Measurements from ENCODE around the gene MAP1A. TPM values are rescaled to one million over a fixed set of nuclear protein-coding genes. Genes with fewer than 3 reads are reported as not detected.
"Not testable (repeated sequence)": the region's sequence is repeated elsewhere in the genome, so short reads cannot be mapped to it uniquely, and the experiment has no call there.

MAP1A gene
- total RNA-seq, 1 experiment from 2014 or later, result 16.4 TPM

DNA sequence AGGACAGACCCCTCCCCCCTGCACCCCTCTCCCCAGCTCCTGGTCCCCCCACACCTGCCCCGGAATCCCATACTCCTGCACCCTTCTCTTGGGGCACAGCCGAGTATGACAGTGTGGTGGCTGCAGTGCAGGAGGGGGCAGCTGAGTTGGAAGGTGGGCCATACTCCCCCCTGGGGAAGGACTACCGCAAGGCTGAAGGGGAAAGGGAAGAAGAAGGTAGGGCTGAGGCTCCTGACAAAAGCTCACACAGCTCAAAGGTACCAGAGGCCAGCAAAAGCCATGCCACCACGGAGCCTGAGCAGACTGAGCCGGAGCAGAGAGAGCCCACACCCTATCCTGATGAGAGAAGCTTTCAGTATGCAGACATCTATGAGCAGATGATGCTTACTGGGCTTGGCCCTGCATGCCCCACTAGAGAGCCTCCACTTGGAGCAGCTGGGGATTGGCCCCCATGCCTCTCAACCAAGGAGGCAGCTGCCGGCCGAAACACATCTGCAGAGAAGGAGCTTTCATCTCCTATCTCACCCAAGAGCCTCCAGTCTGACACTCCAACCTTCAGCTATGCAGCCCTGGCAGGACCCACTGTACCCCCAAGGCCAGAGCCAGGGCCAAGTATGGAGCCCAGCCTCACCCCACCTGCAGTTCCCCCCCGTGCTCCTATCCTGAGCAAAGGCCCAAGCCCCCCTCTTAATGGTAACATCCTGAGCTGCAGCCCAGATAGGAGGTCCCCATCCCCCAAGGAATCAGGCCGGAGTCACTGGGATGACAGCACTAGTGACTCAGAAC lies 9.8 kb downstream of the MAP1A start:
- DNase-seq (ENCODE audit: low spot score), result no peak
- in situ Hi-C loops (cut with HindIII; ENCODE audit: low sequenced_read_pairs), result no loop called here

DNA sequence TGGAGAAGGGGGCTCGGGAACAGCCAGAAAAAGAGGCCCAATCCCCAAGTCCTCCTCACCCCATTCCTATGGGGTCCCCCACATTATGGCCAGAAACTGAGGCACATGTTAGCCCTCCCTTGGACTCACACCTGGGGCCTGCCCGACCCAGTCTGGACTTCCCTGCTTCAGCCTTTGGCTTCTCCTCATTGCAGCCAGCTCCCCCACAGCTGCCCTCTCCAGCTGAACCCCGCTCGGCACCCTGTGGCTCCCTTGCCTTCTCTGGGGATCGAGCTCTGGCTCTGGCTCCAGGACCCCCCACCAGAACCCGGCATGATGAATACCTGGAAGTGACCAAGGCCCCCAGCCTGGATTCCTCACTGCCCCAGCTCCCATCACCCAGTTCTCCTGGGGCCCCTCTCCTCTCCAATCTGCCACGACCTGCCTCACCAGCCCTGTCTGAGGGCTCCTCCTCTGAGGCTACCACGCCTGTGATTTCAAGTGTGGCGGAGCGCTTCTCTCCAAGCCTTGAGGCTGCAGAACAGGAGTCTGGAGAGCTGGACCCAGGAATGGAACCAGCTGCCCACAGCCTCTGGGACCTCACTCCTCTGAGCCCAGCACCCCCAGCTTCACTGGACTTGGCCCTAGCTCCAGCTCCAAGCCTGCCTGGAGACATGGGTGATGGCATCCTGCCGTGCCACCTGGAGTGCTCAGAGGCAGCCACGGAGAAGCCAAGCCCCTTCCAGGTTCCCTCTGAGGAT lies 10.6 kb downstream of the MAP1A start:
- in situ Hi-C loops (cut with HindIII; ENCODE audit: low sequenced_read_pairs), result no loop called here
- DNase-seq (ENCODE audit: low spot score), result no peak

DNA sequence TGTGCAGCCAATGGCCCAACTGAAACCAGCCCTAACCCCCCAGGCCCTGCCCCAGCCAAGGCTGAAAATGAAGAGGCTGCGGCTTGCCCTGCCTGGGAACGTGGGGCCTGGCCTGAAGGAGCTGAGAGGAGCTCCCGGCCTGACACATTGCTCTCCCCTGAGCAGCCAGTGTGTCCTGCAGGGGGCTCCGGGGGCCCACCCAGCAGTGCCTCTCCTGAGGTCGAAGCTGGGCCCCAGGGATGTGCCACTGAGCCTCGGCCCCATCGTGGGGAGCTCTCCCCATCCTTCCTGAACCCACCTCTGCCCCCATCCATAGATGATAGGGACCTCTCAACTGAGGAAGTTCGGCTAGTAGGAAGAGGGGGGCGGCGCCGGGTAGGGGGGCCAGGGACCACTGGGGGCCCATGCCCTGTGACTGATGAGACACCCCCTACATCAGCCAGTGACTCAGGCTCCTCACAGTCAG lies 11.2 kb downstream of the MAP1A start:
- in situ Hi-C loops (cut with HindIII; ENCODE audit: low sequenced_read_pairs), result no loop called here
- no peak for DNase-seq (ENCODE audit: low spot score)

DNA sequence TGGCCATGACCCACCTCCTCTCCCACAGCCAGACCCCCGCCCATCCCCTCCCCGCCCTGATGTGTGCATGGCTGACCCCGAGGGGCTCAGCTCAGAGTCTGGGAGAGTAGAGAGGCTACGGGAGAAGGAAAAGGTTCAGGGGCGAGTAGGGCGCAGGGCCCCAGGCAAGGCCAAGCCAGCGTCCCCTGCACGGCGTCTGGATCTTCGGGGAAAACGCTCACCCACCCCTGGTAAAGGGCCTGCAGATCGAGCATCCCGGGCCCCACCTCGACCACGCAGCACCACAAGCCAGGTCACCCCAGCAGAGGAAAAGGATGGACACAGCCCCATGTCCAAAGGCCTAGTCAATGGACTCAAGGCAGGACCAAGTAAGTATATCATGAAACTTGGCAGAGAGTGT lies 11.7 kb downstream of the MAP1A start:
- no peak for DNase-seq (ENCODE audit: low spot score)
- in situ Hi-C loops (cut with HindIII; ENCODE audit: low sequenced_read_pairs), result no loop called here

DNA sequence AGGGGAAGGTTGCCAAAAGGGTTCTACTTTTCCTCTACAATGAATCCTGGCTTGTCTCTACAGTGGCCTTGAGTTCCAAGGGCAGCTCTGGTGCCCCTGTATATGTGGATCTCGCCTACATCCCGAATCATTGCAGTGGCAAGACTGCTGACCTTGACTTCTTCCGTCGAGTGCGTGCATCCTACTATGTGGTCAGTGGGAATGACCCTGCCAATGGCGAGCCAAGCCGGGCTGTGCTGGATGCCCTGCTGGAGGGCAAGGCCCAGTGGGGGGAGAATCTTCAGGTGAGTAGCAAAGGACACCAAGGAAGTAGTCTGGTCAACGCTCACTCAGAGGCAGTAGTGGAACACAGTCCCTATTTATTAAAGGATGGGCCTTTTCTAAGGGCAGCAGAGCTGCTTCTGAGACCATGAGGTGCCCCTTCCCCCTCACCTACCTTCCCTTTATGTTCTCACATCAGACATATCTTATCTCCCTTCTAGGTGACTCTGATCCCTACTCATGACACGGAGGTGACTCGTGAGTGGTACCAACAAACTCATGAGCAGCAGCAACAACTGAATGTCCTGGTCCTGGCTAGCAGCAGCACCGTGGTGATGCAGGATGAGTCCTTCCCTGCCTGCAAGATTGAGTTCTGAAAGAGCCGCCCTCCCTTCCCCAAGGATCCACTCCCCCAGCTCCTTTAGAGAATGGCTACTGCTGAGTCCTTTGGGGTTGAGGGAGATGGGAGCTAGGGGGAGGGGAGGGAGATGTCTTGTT lies 12.4 kb downstream of the MAP1A start:
- DNase-seq (ENCODE audit: low spot score), result no peak
- in situ Hi-C loops (cut with HindIII; ENCODE audit: low sequenced_read_pairs), result no loop called here

DNA sequence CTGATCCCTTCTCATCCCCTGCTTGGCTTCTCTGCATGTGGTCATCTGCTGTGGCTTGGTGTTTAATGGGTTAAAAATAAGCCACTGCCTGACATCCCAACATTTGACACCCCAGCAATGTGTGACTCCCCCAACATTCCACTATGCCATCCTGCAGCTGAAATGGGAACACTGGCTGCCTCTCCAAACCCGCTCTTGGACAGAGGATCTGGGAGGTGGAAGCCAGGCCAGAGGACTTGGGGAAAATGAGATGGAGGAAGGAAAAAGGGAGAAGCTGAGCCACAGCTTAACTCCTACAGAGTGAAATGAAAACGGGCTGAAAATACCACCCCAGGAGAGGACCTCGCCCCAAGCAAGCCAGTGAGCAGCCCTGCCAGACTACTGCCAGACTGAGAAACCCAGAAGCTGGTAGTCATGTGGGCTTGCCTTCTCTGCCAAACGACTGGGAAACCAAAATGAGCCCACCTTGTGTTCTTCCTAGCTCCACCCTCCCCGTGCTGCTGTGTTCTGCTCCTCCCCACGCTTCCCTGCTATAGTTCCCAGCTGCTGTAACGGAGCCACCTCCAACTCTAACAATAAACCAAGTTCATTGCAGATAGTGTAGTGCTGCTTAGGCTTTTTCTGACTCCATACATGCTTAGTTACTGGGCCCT lies 13.7 kb downstream of the MAP1A start:
- in situ Hi-C loops (cut with HindIII; ENCODE audit: low sequenced_read_pairs), result no loop called here
- DNase-seq (ENCODE audit: low spot score), result peak; percentile 34

DNA sequence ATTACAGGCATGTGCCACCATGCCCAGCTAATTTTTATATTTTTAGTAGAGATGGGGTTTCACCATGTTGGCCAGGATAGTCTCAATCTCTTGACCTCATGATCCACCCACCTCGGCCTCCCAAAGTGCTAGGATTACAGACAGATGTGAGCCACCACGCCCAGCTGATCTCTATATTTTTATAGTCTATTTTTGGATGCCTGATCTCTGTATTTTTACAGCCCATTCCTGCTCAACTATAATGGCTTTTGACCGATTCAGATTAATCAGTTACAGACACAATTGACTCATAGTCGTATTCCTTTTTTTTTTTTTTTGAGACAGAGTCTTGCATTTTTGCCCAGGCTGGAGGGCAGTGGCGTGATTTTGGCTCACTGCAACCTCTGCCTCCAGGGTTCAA lies 15.4 kb downstream of the MAP1A start:
- in situ Hi-C loops (cut with HindIII; ENCODE audit: low sequenced_read_pairs); DNase-seq (ENCODE audit: low spot score): not testable (repeated sequence)

DNA sequence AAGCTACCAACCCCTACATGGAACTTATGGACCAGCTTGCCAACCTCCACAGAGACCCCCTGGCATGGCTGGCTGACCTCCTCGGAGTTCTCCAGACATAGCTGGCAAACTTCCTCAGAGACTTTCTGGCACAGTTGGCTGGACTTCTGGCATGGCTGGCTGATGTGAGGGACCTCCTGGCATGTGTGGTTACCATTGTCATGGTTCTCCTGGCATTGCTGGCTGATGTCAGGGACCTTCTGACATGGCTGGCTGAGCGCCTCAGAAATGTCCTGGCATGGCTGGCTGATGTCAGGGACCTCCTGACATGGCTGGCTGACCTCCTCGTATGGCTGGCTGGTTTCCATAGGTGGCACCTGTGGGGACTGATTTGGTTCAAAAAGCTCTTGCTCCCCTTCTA lies 17.5 kb downstream of the MAP1A start:
- in situ Hi-C loops (cut with HindIII; ENCODE audit: low sequenced_read_pairs), result no loop called here
- no peak for DNase-seq (ENCODE audit: low spot score)

DNA sequence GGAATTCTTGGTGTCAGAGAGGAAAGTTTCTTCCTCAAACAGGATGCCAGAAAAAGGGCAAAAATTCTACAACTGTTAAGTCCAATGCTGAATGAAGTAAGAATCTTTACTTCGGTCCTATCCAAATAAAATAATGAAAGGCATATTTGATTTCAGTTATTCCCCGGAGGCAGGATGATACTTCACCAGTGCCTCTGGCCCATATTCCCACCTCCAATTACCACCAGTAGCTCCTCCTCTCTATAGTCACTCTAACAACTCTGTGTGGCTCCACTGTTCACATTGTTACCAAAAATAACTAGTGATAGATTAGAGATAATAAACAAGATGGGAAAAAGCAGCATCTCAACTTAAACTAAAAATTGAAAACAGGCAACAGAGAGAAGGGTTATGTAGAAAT lies 20.7 kb downstream of the MAP1A start:
- in situ Hi-C loops (cut with HindIII; ENCODE audit: low sequenced_read_pairs), result no loop called here
- no peak for DNase-seq (ENCODE audit: low spot score)

DNA sequence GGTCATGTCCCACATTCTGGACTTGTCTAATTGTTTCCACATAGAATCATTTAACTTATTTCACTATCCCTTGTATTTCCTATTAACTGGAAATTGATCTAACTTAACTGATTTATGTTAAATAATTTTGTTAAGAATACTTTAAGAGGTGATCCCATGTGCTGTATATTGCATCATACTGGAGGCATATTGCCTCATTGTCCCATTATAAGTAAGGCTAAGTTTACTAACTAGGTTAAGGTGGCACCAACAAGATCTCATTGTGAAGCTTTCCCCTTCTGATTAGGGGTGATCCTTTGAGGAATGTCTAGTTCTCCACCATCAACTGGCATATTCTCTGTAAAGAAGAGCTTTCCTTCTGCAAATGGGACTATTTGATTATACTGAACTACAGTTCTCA lies 24.4 kb downstream of the MAP1A start:
- no peak for DNase-seq (ENCODE audit: low spot score)
- in situ Hi-C loops (cut with HindIII; ENCODE audit: low sequenced_read_pairs), result no loop called here

DNA sequence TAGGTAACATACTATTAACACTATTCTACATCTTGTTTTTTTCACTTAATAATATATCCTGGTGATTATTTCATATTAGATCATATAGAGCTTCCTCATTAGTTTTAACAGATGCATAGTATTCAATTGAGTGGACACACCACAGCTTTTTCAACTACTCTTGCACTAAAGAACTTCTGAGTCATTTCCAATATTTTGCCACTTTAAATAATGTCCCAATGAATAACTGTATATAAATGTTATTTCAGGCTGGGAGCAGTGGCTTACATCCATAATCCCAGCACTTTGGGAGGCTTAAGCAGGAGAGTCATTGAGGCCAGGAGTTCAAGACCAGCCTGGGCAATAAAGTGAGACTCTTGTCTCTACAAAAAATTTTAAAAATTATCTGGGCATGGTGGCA lies 26.9 kb downstream of the MAP1A start:
- in situ Hi-C loops (cut with HindIII; ENCODE audit: low sequenced_read_pairs), result no loop called here
- DNase-seq (ENCODE audit: low spot score), result no peak

DNA sequence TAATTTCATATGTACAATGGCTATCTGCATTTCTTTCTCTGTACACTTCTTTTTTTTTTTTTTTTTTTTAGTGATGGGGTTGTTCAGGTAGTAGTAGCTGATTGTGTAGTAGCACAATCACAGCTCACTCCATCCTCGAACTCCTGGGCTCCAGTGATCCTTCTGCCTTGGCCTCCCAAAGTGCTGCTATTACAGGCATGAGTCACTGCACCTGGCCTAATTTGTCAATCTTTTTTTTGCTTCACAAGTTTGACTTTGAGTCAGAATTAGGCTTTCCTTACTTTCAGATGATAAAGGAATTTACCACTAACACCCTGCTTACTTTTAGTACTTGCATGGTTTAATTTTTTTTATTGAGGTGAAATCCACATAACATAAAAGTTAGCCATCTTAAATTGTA lies 28.0 kb downstream of the MAP1A start:
- in situ Hi-C loops (cut with HindIII; ENCODE audit: low sequenced_read_pairs), result no loop called here
- DNase-seq (ENCODE audit: low spot score), result no peak

DNA sequence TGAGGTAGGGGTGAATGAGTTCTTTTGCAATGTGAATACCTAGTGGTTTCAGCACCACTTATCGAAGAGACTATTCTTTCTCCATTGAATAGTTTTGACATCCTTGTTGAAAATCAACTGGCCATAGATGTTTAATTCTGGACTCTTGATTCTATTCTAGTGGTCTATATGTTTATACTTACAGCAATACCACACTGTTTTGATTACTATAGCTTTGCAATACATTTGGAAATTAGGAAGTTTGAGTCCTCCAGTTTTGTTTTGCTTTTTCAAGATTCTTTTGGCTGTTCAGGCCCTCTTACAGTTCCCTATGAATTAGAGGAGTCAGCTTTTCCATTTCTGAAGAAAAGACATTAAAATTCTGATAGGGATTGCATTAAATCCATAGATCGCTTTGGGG lies 30.1 kb downstream of the MAP1A start:
- in situ Hi-C loops (cut with HindIII; ENCODE audit: low sequenced_read_pairs), result no loop called here
- no peak for DNase-seq (ENCODE audit: low spot score)

DNA sequence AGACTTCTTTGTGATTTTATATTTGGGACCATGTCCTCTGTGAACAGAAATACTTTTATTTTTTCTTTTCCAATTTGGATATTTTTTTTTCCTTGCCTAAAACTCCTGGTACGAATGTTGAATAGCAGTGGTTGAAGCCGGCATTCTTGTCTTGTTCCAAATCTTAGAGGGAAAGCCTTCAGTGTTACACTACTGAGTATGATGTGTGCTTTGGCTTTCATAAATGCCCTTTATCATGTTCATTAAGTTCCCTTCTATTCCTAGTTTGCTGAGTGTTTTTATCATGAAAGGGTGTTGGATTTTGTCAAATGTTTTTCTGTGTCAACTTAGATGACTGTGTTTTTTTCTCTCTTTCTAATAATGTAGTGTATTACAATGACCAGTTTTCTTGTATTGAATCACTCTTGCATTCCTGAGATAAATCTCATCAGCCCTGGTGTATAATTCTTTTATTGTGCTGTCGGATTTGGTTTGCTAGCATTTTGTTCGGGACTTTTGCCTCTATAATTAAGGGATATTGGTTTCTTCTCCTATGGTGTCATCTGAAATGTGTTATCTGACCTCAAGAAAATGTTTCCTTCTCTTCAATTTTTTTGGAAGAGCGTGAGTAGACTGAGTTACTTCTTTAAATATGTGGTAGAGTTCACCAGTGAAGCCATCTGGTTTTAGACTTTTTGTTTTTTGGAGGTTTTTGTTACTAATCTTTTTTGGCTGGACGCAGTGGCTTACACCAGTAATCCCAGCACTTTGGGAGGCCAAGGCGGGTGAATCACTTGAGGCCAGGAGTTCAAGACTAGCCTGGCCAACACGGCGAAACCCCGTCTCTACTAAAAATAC lies 33.3 kb downstream of the MAP1A start:
- no peak for DNase-seq (ENCODE audit: low spot score)
- in situ Hi-C loops (cut with HindIII; ENCODE audit: low sequenced_read_pairs), result no loop called here

DNA sequence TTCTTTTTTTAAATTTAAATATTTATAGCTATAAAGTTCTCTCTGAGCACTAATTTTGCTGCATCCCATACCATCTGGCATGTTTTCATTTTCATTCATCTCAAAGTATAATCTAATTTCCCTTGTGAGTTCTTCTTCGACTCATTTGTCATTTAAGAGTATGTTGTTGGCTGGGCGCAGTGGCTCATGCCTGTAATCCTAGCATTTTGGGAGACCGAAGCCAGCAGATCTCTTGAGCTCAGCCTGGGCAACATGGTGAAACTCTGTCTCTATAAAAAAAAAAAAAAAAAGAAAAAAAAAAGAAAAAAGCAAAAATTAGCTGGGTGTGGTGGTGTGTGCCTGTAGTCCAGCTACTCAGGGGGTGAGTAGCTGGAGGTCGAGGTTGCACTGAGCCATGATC lies 34.8 kb downstream of the MAP1A start:
- in situ Hi-C loops (cut with HindIII; ENCODE audit: low sequenced_read_pairs), result no loop called here
- DNase-seq (ENCODE audit: low spot score), result no peak

DNA sequence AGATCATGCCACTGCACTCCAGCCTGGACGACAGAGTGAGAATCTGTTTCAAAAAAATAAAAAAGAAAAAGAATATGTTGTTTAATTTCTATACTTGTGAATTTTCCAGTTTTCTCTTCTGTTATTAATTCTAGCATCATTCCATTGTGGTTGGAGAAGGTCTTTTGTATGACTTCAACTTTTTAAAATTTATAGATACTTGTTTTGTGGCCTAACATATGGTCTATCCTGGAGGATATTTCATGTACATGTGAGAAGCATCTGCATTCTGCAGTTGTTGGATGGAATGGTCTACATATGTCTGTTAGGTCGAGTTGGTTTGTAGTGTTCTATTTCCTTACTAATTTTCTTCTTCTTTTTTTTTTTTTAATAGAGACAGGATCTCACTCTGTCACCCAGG lies 35.6 kb downstream of the MAP1A start:
- in situ Hi-C loops (cut with HindIII; ENCODE audit: low sequenced_read_pairs), result no loop called here
- DNase-seq (ENCODE audit: low spot score), result no peak

DNA sequence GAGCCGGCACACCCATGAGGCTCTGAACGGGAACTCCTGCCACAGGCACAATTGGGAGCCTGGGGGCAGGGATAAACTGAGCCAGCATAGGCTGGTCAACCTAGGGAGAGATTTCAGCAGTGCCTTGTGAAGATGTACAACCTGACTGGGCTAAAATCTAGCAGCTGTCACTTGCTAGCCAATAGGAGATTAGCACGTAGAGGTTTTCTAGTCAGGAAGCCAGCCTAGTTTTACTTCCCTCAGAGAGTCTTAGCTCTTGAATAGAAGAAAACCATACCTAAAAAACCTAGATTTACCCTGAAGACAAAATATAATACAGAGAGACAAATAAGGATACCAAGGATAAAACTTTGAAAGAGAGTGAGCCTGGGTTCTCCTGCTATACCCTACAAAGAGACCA lies 45.3 kb downstream of the MAP1A start:
- in situ Hi-C loops (cut with HindIII; ENCODE audit: low sequenced_read_pairs); DNase-seq (ENCODE audit: low spot score): not testable (repeated sequence)

DNA sequence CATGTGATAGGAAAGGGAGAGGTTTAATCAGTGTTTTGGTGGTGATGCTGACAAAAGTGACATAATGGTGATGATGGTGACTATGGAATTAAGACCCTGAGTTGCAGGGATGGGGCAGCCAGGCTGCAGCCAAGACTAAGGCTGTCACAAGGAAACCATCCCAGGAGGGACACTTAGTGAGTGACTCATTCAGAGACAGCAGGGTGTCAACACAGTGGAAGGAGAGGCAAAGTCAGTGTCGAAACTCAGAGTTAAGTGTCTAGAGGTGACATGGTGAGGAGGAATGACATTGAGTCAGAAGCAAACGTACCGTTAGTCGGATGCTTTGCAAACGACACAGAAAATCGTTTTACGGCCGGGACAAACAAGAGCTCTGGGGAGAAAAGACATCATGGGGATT lies 46.4 kb downstream of the MAP1A start:
- DNase-seq (ENCODE audit: low spot score); in situ Hi-C loops (cut with HindIII; ENCODE audit: low sequenced_read_pairs): not testable (repeated sequence)

DNA sequence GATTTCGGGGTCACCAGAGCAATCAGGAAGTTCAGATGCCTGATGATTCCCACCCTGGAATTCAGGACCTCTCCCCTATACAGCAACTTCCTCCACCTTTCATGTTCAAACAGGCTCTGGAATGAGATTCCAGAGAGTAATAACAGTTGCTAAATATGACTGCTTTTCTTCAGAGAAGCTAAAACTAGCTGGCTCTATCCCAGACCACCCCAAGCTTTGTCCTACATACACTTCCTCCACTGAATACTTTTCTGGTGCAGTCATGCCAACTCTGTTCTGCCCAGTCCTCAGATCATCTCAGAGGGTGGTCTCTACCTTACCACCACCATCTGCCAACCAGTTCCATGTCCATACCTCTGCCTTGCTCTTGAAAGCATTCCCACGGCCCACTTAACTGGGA lies 49.2 kb downstream of the MAP1A start:
- in situ Hi-C loops (cut with HindIII; ENCODE audit: low sequenced_read_pairs); DNase-seq (ENCODE audit: low spot score): not testable (repeated sequence)
